Retinal pigment epithelial cell (primary cell): ENCODE results near the gene NF2.

Experiments
- DNase-seq: peaks from one replicate; pipeline ENCODE4 v3.0.0-alpha.2; 2010; ENCODE audit warnings: low read depth
- H3K4me3 ChIP-seq: 2 replicates; pipeline ENCODE4 v1.5.1; 2011; ENCODE audit warnings: mild to moderate bottlenecking, low read length, control low read depth, moderate library complexity
- CTCF ChIP-seq: conservative IDR thresholded peaks from 2 replicates; pipeline ENCODE4 v1.5.1; 2011; ENCODE audit warnings: low read depth, low read length, control low read depth, inconsistent platforms

Gene NF2

GRCh38 chr22:29735416-29735815, 132.0 kb downstream of the NF2 start:
- TF ChIP-seq CTCF = no peak
- no peak for DNase-seq
- H3K4me3 ChIP-seq = no peak overlapping the region

GRCh38 chr22:29737251-29738117, 134.1 kb downstream of the NF2 start:
- no peak overlapping the region for H3K4me3 ChIP-seq
- TF ChIP-seq CTCF = no peak
- DNase-seq = no peak

GRCh38 chr22:29738118-29738815, 134.8 kb downstream of the NF2 start:
- no peak for DNase-seq
- TF ChIP-seq CTCF = no peak
- no peak overlapping the region for H3K4me3 ChIP-seq

- DNase-seq = no peak
- no peak overlapping the region for H3K4me3 ChIP-seq
- TF ChIP-seq CTCF = no peak
Observed at GRCh38 chr22:29739346-29739875, 136.0 kb downstream of the NF2 start.

- no peak overlapping the region for H3K4me3 ChIP-seq
- TF ChIP-seq CTCF = no peak
Observed at GRCh38 chr22:29740216-29740615, 136.8 kb downstream of the NF2 start.

GRCh38 chr22:29741926-29742325, 138.5 kb downstream of the NF2 start:
- TF ChIP-seq CTCF = no peak
- no peak for DNase-seq

More at GRCh38 chr22:29740216-29740615, 136.8 kb downstream of the NF2 start:
- DNase-seq = no peak

More at GRCh38 chr22:29741926-29742325, 138.5 kb downstream of the NF2 start:
- H3K4me3 ChIP-seq = no peak overlapping the region
